H54 (cell line): ENCODE measurements around the gene HOXB3.

Experiments
- DNase-seq: peaks from one replicate; pipeline ENCODE4 v3.0.0; 2011; ENCODE audit warnings: low spot score, mixed read lengths; ENCODE audit not compliant: insufficient read length
- FAIRE-seq: peaks from 3 replicates; lab custom pipeline; 2011; peaks lifted over from hg19 to GRCh38; lab: Jason Lieb, UNC
- POLR2A ChIP-seq: IDR thresholded peaks from 2 replicates; pipeline ENCODE4 v1.6.1; 2011; ENCODE audit warnings: low read depth, mild to moderate bottlenecking, low read length

The HOXB3 gene

GRCh38 chr17:48621410-48622392 is 31.7 kb upstream of the HOXB3 start:
- TF ChIP-seq POLR2A = no peak
- DNase-seq (no peak), FAIRE-seq (no peak)

GRCh38 chr17:48620461-48621139 is 30.6 kb upstream of the HOXB3 start:
- no peak for TF ChIP-seq POLR2A
- FAIRE-seq (no peak), DNase-seq (no peak)

GRCh38 chr17:48619826-48620449 is 29.9 kb upstream of the HOXB3 start:
- TF ChIP-seq POLR2A = no peak
- FAIRE-seq (no peak), DNase-seq (no peak)

GRCh38 chr17:48618256-48618896 is 28.3 kb upstream of the HOXB3 start:
- FAIRE-seq = no peak
- TF ChIP-seq POLR2A = no peak
- peak; percentile 97 for DNase-seq

- TF ChIP-seq POLR2A = no peak
- no peak for DNase-seq
- no peak for FAIRE-seq
Observed at GRCh38 chr17:48617471-48618255, 27.6 kb upstream of the HOXB3 start.

GRCh38 chr17:48616717-48617470 is 26.9 kb upstream of the HOXB3 start:
- TF ChIP-seq POLR2A = no peak
- no peak for DNase-seq
- no peak for FAIRE-seq

- no peak for TF ChIP-seq POLR2A
- DNase-seq (no peak), FAIRE-seq (no peak)
Observed at GRCh38 chr17:48615963-48616716, 26.1 kb upstream of the HOXB3 start.

GRCh38 chr17:48615047-48615962 is 25.3 kb upstream of the HOXB3 start, which contains the start of gene HOXB8:
TSS of gene HOXB8 (minus strand) at chr17:48615292. CDS start at chr17:48614704, 588 bp downstream.
- TF ChIP-seq POLR2A = no peak
- DNase-seq (no peak), FAIRE-seq (no peak)

GRCh38 chr17:48613862-48614694 is 24.0 kb upstream of the HOXB3 start:
- TF ChIP-seq POLR2A = no peak
- no peak for DNase-seq
- FAIRE-seq = no peak

- no peak for FAIRE-seq
- DNase-seq = no peak
- no peak for TF ChIP-seq POLR2A
Observed at GRCh38 chr17:48612854-48613691, 23.0 kb upstream of the HOXB3 start.
